Mammary epithelial cell (primary cell): ENCODE data around the gene PLEKHA6.

Experiments
- CTCF ChIP-seq, 2 donors: IDR thresholded peaks in 1 of 2; conservative IDR thresholded peaks in 1 of 2; 2 replicates each; pipeline ENCODE4 v1.5.1; 2011 to 2012; ENCODE audit warnings: inconsistent platforms in 2 of 2, low read length in 2 of 2, mild to moderate bottlenecking in 2 of 2, control low read depth in 1 of 2, low read depth in 1 of 2; ENCODE audit not compliant: insufficient read depth in 1 of 2; ENCODE audit errors: extremely low read depth in 1 of 2
- EZH2 ChIP-seq: IDR thresholded peaks from 2 replicates; pipeline ENCODE4 v1.6.1; 2012; ENCODE audit warnings: low read length, inconsistent platforms, borderline replicate concordance

- TF ChIP-seq CTCF (conservative IDR thresholded peaks at IDR 0.05 in 1 of 2, IDR thresholded peaks at IDR 0.05 in 1 of 2; ENCODE audit: extremely low read depth in 1 of 2, insufficient read depth in 1 of 2, low read depth in 1 of 2, low read length in 2 of 2) (no peak), EZH2 (no peak)
Observed at GRCh38 chr1:204301171-204301957, 58.4 kb downstream of the PLEKHA6 start.
